CD4-positive, alpha-beta T cell treated with Interleukin-17A for 1 hour (primary cell): ENCODE results near the gene AGBL1.
"Not testable (repeated sequence)": the region's sequence is repeated elsewhere in the genome, so short reads cannot be mapped to it uniquely, and the experiment has no call there.

ENCODE experiments used
- DNase-seq: peaks from one replicate; pipeline ENCODE4 v3.0.0-alpha.2; 2020

Gene AGBL1

DNA sequence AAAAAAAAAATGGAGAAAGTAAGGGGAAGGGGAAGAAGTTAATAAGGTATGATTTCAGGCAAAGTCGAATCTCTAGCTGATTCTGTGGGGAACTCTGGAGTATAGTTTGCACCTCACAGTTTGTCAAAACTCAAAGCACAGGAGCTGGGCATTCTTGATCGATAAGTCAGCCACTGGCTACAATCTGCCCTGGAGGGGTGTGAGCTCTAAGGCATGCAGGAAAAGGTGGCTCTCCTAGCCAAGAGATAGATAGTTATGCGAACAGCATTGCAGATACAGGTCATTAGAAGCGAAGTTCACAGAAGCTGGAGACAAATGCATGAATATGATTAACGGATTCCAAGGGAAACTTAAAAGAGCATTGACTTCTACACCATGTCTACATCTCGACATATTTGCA is 952.6 kb downstream of the AGBL1 start:
- no peak for DNase-seq

DNA sequence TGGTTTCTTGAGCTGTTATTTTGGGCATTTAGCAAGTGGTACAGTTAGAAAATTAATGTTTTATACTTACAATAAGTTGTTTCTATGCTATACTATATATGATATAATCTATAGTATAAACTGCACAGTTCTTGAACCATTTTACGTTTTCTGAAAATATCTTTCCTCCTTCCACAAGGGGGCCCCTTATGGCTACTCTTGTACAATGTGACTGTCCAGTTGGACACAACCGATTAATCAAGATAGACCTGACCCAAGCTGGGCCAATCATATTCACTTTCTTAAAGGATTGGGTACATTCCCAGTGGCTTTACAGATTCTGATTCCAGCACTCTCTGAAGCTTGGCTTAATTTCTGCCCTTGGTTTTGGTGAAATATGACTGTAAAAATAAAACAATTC is 953.4 kb downstream of the AGBL1 start:
- DNase-seq, result no peak

DNA sequence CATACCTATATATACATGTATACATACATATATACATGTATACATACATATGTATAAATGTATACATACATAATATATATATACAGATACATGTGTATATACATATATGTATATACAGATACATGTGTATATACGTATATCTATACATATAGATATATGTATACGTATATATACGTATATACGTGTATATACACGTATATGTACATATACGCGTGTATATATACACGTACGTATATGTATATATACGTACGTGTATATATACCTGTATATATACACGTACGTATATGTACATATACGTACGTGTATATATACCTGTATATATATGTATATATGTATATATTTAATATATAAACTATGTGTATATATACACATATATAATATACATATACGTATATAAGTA is 955.2 kb downstream of the AGBL1 start:
- no peak for DNase-seq

DNA sequence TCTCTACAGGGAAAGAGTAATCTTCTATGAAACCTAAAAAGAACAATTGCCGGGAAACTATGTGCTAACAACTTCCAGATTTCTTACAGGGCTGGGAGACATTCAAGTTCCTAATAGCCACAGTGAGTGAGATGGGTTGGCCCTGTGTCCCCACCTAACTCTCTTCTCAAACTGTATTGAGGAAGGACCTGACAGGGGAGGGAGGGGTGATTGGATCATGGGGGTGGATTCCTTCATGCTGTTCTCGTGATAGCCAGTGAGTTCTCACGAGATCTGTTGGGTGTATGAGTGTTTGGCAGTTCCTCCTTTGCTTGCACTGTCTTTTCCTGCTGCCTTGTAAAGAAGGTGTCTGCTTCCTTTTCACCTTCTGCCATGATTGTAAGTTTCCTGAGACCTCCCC is 958.7 kb downstream of the AGBL1 start:
- DNase-seq, result no peak

DNA sequence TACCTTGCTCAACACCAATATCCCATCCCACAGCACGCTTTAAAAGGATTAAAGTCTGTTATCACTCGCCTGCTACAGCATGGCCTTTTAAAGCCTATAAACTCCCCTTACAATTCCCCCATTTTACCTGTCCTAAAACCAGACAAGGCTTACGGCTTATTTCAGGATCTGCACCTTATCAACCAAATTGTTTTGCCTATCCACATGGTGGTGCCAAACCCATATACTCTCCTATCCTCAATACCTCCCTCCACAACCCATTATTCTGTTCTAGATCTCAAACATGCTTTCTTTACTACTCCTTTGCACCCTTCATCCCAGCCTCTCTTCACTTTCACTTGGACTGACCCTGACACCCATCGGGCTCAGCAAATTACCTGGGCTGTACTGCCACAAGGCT is 962.9 kb downstream of the AGBL1 start:
- not testable (repeated sequence) for DNase-seq

DNA sequence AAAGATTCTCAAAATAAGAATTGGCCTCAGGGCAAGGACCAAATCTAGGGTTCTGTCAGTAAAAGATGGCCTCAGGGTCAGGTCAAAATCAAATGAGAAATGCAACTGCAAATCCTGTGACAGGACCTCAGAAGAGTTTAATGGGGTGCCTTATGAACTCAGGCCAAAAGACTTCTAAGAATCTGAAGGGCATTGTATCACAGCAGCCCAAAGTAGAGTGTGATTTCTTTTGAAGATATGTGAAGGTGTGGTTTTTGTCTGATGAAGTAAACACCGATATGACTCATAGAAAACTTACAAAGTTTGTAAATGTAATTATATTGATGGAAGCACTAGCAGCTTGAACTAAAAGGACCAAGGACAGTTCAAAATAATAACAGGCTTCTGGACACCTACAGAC is 966.1 kb downstream of the AGBL1 start:
- no peak for DNase-seq

DNA sequence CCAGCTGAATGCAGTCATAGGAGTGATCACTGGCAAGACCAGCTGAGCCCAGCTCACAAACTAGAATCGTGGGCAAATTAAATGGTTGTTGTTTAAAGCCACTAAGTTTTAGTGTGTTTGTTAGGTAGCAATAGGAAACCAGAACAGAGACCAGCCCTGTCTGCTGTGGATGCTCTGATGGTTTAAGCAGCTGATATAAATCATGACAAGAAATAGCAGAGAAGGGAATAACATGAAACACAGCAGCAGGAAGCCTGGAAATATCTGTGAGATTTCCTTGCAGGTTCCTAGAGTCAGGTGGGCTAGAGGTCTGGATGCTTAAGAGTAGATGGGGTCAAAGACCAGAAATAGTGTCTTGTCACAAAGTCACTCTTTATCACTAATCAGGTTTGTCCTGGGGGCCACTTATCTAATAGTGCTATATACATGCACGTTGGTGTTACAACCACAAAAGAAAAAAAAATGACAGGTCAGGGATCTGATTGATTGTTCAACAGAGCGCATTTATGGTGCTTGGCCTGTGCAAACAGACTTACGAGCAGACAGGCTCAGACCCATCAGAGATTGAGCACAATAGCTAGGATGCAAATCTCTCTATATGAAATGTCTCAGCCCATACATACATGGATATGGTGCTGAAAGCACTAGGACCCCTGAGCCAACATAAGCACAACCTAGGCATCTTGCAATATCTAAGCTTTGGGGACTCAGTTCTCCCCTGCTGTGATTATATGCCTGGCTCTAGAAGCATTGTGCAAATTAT is 967.7 kb downstream of the AGBL1 start:
- DNase-seq, result no peak
